Measurements from ENCODE around the gene COLGALT1.
"Not testable (repeated sequence)": the region's sequence is repeated elsewhere in the genome, so short reads cannot be mapped to it uniquely, and the experiment has no call there.

Gene COLGALT1

DNA sequence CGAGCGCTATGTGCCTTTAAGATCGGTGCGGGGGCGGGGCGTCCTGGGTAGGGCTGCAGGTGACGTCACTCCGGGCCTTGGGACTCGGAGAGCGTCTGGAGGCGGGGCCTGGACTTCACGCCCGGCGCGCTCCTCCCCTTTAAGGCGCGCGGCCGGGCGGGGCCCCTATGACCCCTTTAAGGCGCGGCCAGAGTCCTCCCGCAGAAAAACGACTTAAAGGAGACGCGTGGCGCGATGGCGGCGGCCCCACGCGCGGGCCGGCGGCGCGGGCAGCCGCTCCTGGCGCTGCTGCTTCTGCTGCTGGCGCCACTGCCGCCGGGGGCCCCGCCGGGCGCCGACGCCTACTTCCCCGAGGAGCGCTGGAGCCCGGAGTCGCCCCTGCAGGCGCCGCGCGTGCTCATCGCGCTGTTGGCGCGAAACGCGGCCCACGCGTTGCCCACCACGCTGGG, at the start of gene COLGALT1:
Gene COLGALT1 (plus strand): TSS at position 170 of the 449 bp plus-strand sequence. CDS start 65 bp downstream, at position 235.
- peak; percentile 97 for DNase-seq

DNA sequence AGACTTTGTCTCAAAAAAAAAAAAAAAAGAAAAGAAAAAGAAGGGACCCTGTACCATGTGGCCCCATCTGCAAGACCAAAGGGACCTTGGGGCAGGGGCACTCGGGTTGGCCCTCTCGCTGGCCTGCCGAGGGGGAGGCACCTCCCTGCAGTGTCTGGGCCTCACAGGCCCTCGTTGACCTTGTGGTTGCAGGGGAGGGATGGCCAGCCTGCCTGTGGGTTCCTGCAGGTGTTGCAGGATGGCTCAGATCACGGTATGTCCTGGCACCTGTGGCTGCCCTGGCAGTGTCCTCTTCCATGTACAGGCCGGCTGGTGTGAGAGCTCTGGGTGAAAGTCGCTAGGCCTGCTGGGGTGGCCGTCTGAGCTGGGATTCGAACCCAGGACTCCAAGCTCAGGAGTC, 48.7 kb upstream of the COLGALT1 start:
- DNase-seq: no peak

DNA sequence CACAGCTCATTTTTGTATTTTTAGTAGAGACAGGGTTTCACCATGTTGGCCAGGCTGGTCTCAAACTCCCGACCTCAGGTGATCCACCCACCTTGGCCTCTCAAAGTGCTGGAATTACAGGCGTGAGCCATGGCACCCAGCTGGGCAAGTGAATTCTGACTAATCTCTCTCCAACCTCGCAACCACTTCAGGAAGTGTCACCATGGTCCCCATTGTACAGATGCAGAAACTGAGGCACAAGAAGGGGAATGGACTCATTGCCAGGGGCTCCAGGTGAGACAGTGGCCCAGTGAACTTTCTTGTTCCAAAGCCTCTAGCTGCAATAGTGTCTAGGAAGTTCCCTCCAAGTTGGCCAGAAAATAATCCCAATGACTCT, 46.9 kb upstream of the COLGALT1 start:
- not testable (repeated sequence) for DNase-seq

DNA sequence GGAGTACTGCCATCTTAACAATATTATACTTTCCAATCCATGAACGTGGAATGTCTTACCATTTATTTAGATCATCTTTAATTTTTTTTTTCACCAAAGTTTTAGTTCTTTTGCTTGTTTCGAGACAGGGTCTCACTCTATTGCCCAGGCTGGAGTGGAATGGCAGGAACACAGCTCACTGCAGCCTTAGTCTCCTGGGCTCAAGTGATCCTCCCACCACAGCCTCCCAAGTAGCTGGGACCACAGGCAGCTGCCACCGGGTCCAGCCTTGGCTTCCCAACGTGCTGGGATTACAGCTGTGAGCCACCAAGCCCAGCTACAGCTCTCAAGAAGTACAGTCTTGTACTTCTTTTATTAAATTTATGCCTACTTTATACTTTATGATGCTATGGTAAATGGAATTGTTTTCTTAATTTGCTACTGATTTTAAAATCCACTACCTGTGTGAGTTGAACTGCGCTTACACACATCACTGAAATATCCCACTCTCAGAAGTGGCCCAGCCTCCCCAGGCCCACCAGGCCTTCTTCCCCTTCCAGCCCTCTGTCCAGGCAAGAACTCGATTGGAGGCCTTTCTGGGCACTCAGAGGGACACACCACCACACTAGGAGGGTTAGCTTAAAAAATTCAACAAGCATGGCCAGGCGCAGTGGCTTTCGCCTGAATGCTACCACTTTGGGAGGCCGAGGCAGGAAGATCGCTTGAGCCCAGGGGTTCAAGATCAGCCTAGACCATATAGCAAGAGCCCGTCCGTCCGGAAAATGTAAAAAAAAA, 45.0 kb upstream of the COLGALT1 start:
- DNase-seq: no peak

DNA sequence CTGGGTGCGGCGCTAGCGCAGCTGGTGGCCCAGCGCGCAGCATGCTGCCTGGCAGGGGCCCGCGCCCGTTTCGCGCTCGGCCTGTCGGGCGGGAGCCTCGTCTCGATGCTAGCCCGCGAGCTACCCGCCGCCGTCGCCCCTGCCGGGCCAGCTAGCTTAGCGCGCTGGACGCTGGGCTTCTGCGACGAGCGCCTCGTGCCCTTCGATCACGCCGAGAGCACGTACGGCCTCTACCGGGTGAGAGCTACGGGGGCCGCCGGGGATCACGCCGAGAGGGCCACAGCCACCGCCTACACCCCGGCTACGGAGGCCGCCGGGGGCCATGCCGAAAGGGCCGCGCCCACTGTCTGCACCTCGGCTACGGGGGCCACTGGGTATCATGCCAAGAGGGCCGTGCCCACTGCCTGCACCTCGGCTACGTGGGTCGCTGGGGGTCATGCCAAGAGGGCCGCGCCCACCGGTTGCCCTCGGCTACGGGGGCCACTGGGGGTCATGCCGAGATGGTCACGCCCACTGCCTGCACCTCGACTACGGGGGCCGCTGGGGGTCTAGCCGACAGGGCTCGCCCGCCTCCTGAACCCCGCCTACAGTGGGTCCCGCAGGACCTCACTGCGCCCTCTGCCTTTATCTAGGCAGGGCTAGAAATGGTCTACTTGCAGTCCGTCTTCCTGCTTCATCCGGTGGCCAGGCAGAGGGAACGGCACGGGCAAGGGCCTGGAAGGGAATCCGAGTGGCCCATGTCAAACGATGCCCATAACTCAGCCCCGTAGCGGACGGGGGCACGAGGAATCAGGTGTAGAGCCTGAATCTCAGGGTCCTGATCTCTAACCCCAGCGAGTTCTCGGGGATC, 43.5 kb upstream of the COLGALT1 start:
- peak; percentile 92 for DNase-seq

DNA sequence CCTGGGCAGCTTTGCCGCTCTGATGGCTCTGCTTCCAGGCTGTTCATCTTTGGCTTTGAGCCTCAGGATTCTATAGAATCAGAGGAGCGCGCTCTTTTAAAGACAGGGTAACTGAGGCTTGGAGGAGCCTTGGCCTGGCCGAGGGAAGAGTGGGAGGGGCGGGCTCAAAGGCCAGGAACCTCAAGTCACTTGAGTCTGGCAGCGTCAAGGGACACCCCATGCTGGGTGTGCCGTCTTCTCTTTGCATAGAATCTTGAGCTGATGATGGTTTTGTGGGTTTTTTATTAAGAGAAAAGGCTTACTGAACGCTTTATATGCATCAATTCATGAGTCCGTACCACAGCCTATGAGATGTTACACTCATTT, 42.9 kb upstream of the COLGALT1 start:
- no peak for DNase-seq

DNA sequence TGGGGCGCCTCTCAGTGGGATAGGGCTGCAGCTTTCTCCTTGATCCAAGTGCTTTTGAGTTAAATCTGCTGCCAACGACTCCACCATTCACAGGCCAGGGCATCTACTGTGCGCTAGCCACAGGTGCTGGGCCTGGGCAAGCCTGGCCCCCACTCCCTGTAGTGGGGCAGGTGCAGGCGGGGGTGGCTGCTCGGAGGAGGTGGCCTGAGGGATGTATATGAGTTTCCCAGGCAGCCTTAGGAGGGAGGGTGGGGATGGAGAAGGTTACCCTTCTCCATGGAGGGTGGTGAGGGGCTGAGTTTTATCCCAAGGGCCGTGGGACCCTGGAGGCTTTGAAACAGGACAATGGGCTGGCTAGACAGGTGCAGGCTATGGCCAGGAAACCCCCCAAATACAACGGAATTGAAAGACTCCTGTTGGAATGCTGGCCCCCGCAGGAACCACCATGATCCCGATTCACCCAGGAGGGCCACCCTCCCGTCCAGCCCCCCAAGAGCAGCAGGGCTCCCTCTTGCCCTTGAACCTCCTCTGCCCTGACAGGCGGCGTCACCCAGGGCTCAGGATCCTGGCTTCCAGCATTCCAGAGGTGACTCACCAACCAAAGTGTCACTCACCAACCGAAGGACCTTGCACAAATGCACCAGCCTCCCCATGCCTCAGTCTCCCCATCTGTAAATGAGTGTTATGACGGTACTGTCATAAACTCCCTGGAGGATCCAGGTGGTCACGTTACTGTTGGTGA, 39.9 kb upstream of the COLGALT1 start:
- no peak for DNase-seq

DNA sequence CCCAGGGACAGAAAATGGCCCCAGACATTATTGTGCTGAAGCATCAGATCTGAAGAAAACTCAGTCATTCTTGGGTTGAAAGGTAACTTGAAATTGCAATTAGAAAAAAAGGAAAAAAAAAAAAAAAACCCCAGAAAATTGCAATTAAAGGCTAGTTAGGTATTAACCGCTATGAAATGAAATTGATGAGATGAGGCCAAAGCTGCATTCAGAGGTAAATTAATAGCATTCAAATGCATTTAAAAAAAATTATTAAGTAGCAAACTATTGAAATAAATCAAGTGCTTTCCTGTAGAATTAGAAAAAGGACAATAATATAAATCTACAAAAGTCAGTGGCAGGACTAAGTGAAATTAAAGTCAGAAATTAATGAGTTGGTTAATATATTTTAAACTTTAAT, 37.6 kb upstream of the COLGALT1 start:
- no peak for DNase-seq

DNA sequence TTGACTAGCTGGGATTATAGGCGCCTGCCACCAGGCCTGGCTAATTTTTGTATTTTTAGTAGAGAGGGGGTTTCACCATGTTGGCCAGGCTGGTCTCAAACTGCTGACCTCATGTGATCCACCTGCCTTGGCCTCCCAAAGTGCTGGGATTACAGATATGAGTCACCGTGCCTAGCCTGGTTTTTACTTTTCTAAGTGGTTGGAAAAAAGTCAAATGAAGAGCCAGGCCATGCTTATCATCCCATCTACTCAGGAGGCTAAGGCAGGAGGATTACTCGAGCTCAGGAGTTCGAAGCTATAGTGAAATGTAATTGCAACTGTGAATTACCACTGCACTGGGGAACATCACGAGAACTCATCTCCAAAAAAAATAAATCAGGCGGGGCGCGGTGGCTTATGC, 36.8 kb upstream of the COLGALT1 start:
- not testable (repeated sequence) for DNase-seq

DNA sequence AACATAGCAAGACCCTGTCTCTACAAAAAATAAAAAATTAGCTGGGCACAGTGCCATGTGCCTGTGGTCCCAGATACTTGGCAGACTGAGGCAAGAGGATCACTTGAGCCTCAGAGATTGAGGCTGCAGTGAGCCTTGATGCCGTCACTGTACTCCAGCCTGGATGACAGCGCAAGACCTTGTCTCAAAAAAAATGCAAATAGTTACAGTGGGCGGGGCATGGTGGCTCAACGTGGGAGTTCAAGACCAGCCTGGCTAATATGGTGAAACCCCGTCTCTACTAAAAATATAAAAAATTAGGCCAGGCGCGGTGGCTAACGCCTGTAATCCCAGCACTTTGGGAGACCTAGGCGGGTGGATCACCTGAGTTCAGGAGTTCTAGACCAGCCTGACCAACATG, 35.5 kb upstream of the COLGALT1 start:
- DNase-seq: no peak

DNA sequence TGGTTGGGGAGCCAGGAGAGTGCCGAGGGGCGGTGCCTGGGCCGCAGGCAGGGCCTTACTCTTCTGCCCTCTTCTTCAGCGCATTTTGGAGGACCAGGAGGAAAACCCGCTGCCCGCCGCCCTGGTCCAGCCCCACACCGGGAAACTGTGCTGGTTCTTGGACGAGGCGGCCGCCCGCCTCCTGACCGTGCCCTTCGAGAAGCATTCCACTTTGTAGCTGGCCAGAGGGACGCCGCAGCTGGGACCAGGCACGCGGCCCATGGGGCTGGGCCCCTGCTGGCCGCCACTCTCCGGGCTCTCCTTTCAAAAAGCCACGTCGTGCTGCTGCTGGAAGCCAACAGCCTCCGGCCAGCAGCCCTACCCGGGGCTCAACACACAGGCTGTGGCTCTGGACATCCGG, 34.6 kb upstream of the COLGALT1 start:
- no peak for DNase-seq

DNA sequence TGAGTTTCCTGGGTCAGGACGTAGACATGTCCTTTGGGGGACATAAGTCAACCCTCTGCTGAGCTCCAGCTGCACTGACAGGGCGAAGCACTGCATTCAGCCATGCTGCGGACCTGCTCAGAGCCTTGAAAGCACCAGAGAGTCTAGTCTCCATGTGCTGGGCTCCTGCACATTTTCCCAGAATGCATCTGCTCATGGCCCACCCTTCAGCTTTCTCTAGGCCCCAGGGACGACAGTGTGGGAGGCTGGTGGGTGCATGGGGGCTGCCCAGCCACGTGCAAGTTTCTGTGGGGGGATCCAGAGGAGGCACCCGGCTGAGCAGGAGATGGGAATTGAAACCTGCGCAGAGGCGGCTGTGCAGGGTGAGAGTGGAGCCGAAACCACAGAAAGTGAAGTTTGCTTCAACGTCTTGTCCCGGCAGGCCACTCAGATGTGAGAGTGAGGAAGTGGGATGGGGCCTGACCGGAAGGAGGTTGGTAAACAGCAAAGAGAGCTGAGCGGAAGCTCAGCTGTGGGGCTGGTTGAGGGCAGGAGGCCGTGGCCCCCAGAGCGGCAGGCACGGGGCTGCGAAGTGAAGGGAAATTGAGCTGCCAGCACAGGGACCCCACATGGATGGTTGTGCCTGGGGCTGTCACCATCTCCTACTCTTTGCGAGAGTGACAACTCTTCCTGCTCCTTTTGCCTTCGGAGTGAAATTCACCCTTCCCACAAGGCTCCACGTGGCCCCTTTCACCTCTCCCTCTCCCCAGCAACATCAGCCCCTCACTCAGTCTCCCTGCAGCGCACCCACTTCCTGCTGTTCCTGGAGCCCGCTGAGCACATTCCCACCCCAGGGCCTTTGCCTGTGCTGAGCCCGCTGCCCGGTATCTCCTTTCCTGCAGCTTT, 32.2 kb upstream of the COLGALT1 start:
- DNase-seq: peak; percentile 97

DNA sequence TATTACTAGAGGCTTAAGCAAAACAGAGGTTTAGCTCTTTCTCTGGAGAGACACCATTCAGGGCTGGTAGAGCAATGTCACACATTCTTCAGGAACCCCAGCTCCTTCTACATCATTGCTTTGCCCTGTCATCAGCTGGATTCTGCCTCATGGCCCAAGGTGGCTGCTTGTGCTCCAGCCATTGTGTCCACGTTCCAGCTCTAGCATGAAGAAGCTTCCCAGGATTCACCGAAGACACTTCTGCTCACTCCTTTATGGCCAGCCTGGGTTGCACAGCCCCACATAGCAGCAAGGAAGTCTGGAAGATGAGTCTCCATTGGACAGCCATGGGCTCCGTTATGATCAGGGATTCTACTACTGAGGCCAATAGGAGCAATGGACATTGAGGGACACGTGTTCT, 30.8 kb upstream of the COLGALT1 start:
- DNase-seq: no peak

DNA sequence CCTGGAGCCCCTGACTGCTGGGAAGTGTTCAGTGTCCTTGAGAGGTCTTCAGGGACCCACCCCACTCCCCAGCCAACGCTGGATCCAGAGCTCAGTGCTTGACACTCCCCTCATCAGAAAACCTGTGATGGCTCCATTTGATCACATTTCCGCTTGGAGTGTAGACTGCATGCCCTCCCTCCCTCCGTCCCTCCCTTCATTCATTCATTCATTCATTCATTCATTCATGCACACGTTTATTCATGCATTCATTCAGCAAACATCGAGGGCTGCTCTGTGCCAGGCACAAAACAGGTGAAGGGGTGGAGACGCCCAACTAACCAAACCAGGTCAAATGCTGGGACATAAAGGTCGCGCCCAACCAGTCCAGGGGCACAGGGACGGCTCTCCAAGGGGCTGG, 30.3 kb upstream of the COLGALT1 start:
- no peak for DNase-seq

DNA sequence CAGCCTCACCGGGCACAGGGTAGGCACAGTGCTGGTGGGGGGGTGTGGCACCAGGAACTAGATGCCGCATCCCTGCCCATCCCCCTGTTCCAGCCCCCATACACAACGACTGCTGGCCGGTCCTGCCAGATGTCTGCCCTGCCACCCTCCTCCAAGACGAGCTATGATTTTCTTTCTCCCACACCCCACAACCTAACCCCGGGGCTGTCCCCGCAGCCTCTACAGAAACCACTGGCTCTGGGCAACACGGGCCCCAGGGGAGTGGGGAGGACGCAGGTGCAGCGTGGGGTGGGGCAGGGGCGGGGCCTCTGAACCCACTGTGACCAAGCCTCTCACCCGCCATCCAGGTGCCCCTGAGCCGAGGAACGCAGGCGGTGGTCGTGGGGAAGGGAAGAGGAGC, 28.5 kb upstream of the COLGALT1 start:
- no peak for DNase-seq

DNA sequence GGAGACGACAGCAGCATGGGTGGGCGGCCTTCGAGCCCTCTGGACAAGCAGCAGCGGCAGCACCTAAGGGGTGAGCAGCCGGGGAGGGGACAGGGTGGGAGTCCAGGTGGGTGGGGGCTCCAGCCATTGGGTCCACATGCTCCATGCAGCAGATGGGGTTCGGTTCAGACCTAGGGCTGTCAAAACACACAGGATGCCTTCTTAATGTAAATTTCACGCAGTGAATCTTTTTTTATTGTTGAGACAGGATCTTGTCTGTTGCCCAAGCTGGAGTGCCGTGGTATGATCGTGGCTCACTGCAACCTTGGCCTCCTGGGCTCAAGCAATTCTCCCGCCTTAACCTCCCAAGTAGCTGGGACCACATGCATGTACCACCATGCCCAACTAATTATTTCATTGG, 28.1 kb upstream of the COLGALT1 start:
- DNase-seq: no peak

DNA sequence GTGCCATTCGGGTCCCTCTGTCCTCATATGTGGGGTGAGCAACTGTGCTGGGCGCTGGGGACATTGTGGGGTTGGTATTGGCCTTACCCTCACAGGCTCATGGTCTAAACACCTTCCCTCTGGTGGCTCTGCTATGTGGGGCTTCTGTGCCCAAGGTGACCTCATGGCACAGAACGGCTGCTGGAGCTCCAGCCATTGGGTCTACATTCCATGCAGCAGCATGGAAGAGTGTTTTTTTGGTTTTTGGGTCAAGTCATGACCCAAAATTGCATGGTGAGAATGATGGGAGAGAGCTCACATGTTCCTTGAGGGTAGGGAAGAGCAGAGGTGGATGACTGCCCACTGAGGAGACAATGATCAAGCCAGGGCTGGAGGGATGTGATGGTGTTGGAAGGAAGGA, 26.8 kb upstream of the COLGALT1 start:
- no peak for DNase-seq

DNA sequence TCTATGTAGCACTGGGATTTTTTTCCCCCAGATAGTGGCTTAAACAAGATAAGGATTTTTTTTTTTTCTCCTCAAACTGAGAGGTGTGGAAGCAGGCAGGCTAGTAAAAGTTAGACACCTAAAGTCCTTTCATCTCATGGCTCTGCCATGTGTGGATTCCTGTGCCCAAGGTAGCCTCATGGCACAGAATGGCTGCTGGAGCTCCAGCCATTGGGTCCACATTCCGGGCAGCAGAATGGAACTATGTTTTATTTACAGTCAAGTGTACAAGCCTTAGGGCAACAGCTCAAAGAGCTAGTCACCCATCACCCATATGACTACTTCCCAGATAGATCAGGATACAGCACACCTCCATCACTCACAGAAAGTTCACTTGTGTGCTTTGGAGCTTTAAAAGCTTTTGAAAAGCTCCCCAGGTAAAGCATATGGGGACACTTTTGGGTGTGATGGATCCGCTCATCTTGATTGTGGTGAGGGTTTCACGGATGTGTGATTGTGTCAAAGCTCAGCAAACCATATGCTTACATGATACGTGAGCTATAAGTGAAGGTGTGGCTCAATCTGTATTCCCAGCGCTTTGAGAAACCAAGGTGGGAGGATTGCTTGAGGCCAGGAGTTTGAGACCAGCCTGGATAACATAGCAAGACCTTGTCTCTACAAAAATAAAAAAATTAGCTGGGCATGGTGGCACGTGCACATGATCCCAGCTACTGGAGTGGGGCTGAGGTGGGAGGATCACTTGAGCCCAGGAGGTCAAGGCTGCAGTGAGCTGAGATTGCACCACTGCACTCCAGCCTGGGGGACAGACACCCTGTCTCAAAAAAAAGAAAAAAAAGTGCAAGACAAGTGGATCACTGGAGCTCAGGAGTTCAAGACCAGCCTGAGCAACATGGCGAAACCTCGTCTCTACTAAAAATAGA, 25.9 kb upstream of the COLGALT1 start:
- DNase-seq: no peak

DNA sequence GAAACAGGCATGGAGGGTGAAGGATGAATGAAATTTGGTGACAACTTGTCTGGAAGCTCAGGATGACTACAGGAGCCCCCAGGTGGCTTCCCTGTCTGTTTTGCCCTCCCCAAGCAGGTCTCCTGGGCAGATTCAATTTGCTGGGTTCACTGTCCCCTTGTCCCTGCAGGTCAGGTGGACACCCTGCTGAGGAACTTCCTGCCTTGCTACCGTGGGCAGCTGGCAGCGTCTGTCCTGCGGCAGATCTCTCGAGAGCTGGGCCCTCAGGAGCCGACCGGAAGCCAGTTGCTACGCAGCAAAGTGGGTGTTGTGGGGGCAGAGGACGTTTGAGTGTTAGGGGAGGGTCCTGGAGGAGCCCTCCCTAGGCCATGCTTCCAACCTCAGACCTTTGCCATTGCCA, 24.9 kb upstream of the COLGALT1 start:
- DNase-seq: no peak

DNA sequence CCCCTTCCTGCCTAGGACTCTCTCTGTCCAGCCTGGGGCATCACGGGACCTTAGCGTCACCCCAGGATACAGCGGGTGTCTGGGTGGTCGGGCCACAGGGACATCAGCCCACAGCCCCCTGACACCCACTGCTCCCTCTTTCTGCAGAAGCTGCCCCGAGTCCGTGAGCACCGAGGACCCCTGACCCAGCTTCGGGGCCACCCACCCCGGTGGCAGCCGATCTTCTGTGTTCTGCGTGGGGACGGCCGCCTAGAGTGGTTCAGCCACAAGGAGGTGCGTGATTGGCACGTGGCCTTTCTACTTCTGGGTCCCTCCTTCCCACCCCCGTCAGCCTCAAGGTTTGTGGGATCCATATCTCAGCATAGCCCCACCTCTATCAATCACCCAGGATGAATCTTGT, 23.3 kb upstream of the COLGALT1 start:
- DNase-seq: no peak

DNA sequence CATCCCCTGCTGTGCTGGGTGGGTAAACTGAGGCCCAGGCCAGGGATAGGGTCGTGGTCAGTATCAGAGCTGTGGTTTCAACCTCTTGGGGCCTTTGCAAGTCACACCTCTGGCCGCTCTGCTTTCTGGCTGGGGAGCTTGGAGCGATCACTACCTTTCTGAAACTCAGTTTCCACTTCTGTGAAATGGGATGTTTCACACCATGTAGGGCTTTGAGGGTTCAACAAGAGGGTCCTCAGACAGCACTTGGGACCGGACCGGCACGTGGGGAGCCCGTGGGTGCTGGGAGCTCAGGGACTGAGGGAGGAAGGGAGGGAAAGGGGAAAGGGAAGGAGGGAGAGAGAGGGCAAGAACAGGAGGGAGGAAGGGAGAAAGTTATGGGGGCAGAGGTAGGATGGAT, 22.9 kb upstream of the COLGALT1 start:
- no peak for DNase-seq

Data from GDM1 (cell line).